GM18517 (cell line): ENCODE data around the gene PITX3.

Experiments
- ATAC-seq: cut with Tn5 transposase; IDR thresholded peaks from one replicate; pipeline ENCODE4 v1.9.1; 2021; ENCODE audit warnings: mild to moderate bottlenecking, moderate library complexity; ENCODE audit not compliant: unreplicated experiment

The PITX3 gene

GRCh38 chr10:102185811-102186527, 55.3 kb downstream of the PITX3 start:
- no peak for ATAC-seq

- no peak for ATAC-seq
Observed at GRCh38 chr10:102185272-102185671, 56.0 kb downstream of the PITX3 start.

GRCh38 chr10:102184606-102185005, 56.7 kb downstream of the PITX3 start:
- ATAC-seq = no peak
